ENCODE results near the gene SEL1L. TPM values are rescaled to one million over a fixed set of nuclear protein-coding genes. Genes with fewer than 3 reads are reported as not detected.

Gene SEL1L
- total RNA-seq, 2 experiments from 2014 or later: 58.3 to 185 TPM

DNA sequence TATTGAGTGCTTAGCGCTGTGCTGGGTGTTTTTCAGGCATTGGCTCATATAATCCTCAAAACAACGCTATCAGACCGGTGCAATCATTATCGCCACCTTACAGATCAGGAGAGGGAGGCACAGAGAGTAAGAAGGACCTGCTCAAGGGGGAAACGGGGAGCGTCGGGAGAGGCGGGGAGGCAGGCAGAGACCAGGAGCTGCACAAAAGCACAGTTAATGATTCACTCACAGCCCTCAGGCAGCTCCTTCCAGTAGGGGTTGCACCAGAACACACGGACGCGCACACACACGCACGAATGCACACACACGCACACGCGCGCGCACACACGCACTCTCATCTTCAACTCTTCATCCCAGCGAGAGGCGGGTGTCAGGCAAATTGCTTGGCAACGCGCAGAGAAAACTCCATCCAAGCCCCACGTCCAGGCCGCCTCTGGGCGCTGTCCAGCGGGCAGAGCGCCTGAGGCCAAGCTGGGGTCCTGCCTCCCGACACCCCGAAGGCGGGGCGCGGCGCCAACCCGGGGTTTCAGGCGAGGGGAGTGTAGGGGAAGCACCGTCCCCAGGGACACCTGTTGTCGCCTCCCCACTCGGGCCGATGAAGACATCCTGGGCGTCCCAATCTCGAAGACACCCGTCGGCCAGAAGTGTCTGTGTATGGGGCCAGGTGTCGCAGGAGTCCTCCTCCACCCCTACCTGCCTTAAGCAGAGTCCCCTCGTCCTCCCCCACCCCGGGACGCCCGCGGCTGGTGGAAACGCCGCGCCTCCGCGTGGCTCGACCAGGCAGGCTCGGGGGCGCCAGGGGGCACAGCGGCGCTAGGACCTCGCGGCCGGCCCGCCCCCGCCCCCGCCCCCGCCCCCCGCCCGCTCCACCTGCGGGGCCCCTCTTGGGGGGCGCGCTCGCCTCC, 98.0 kb downstream of the SEL1L start:
- no peak overlapping the region for H3K27ac ChIP-seq (ENCODE audit: low read depth, low read length, poor library complexity, severe bottlenecking)
- ChIA-PET CTCF (ENCODE audit: unreplicated experiment) (no interaction called here), POLR2A (interaction anchor here (0.5 kb wide), 1 partner anchor 26 kb away, joined by 5 read pairs; no protein-coding TSS in a partner anchor)
- no peaks in the 10 kb centered on the region for H3K9me2 ChIP-seq (ENCODE audit: insufficient read depth, low read length)
- peak overlapping the region; percentile 60 for H3K4me3 ChIP-seq (ENCODE audit: low read depth, low read length, poor library complexity, severe bottlenecking)
- no peak overlapping the region for H2AFZ ChIP-seq (ENCODE audit: low read length)
- no peaks in the 10 kb centered on the region for H4K20me1 ChIP-seq (ENCODE audit: insufficient read depth, low read length)
- H3K4me1 ChIP-seq (ENCODE audit: insufficient read depth, low read length, poor library complexity, severe bottlenecking): no peaks in the 10 kb centered on the region
- no peaks in the 10 kb centered on the region for H3K9me3 ChIP-seq (ENCODE audit: low read length)
- H3K79me2 ChIP-seq (ENCODE audit: insufficient read depth, low read depth, low read length): no peaks in the 10 kb centered on the region
- peak overlapping the region; percentile 55 for H3K4me2 ChIP-seq (ENCODE audit: low read length)
- peak; percentile 83; the same call in 1 of the 2 replicates for TF ChIP-seq EZH2phosphoT487 (IDR thresholded peaks at IDR 0.05; ENCODE audit: borderline replicate concordance, low read depth, low read length)
- TF ChIP-seq, protein P1, sequence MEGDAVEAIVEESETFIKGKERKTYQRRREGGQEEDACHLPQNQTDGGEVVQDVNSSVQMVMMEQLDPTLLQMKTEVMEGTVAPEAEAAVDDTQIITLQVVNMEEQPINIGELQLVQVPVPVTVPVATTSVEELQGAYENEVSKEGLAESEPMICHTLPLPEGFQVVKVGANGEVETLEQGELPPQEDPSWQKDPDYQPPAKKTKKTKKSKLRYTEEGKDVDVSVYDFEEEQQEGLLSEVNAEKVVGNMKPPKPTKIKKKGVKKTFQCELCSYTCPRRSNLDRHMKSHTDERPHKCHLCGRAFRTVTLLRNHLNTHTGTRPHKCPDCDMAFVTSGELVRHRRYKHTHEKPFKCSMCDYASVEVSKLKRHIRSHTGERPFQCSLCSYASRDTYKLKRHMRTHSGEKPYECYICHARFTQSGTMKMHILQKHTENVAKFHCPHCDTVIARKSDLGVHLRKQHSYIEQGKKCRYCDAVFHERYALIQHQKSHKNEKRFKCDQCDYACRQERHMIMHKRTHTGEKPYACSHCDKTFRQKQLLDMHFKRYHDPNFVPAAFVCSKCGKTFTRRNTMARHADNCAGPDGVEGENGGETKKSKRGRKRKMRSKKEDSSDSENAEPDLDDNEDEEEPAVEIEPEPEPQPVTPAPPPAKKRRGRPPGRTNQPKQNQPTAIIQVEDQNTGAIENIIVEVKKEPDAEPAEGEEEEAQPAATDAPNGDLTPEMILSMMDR (conservative IDR thresholded peaks at IDR 0.05; ENCODE audit: low read length): no peak
- intact Hi-C loops (cut with micrococcal nuclease; ENCODE audit: unreplicated experiment): no loop called here
- no peaks in the 10 kb centered on the region for H3K36me3 ChIP-seq (ENCODE audit: insufficient read depth, low read length)
- peak; percentile 14 for DNase-seq (ENCODE audit: low spot score)
- BruUV-seq (replicated peaks): no TSS peak

DNA sequence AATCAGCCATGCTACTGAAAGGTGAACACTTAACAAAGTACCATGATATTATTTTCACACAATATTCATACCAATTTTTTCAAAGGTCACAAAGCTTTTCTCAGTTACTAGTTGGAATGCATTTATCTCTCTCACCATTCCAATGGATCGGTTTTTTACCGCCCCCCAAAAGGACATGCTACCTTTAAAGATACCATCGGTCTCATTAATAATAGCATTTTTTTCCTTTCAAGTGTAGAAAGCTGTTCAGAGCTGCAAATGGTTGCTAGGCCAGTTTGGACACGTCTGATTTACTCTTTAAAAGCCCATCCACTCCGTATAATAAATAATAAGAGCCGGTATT, 98.6 kb downstream of the SEL1L start:
- H4K20me1 ChIP-seq (ENCODE audit: insufficient read depth, low read length): no peaks in the 10 kb centered on the region
- H3K79me2 ChIP-seq (ENCODE audit: insufficient read depth, low read depth, low read length): no peaks in the 10 kb centered on the region
- ChIA-PET CTCF (ENCODE audit: unreplicated experiment) (no interaction called here), POLR2A (interaction anchor here (0.5 kb wide), 1 partner anchor 25 kb away, joined by 5 read pairs; no protein-coding TSS in a partner anchor)
- no TSS peak for BruUV-seq (replicated peaks)
- H3K27ac ChIP-seq (ENCODE audit: low read depth, low read length, poor library complexity, severe bottlenecking): no peak overlapping the region
- DNase-seq (ENCODE audit: low spot score): no peak
- no peak overlapping the region for H2AFZ ChIP-seq (ENCODE audit: low read length)
- TF ChIP-seq, protein P1 (conservative IDR thresholded peaks at IDR 0.05; ENCODE audit: low read length): no peak
- TF ChIP-seq EZH2phosphoT487 (IDR thresholded peaks at IDR 0.05; ENCODE audit: borderline replicate concordance, low read depth, low read length): no peak
- no peaks in the 10 kb centered on the region for H3K9me2 ChIP-seq (ENCODE audit: insufficient read depth, low read length)
- H3K9me3 ChIP-seq (ENCODE audit: low read length): no peaks in the 10 kb centered on the region
- peak overlapping the region; percentile 55 for H3K4me2 ChIP-seq (ENCODE audit: low read length)
- H3K4me1 ChIP-seq (ENCODE audit: insufficient read depth, low read length, poor library complexity, severe bottlenecking): no peaks in the 10 kb centered on the region
- intact Hi-C loops (cut with micrococcal nuclease; ENCODE audit: unreplicated experiment): no loop called here
- peak overlapping the region; percentile 58 for H3K4me3 ChIP-seq (ENCODE audit: low read depth, low read length, poor library complexity, severe bottlenecking)
- H3K36me3 ChIP-seq (ENCODE audit: insufficient read depth, low read length): no peaks in the 10 kb centered on the region

DNA sequence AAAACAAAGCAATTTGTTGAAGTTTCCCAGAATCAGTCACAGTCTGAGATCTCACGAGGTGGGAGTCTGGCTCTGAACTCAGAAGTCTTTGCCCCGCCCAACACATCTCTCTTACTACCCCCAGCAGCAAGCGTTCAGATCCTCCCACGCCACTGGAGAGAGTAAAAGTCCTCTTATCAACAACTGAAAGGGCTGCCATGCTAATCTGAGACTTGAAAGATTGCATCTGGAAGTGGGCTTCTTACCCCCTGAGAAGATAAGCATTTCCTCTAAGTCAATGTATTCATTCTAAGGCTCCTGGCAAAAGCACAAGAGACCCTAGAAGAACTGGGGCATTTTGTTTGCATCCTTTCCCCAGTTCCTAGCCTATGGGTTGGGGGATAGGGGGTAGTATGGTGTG, 99.4 kb downstream of the SEL1L start:
- TF ChIP-seq, protein P1 (conservative IDR thresholded peaks at IDR 0.05; ENCODE audit: low read length): no peak
- no peak for TF ChIP-seq EZH2phosphoT487 (IDR thresholded peaks at IDR 0.05; ENCODE audit: borderline replicate concordance, low read depth, low read length)
- no TSS peak for BruUV-seq (replicated peaks)

More for the DNA sequence above, 99.4 kb downstream of the SEL1L start:
- no peaks in the 10 kb centered on the region for H3K36me3 ChIP-seq (ENCODE audit: insufficient read depth, low read length)
- no peaks in the 10 kb centered on the region for H3K79me2 ChIP-seq (ENCODE audit: insufficient read depth, low read depth, low read length)
- H3K4me2 ChIP-seq (ENCODE audit: low read length): no peak overlapping the region
- H3K4me1 ChIP-seq (ENCODE audit: insufficient read depth, low read length, poor library complexity, severe bottlenecking): no peaks in the 10 kb centered on the region
- no peak overlapping the region for H3K4me3 ChIP-seq (ENCODE audit: low read depth, low read length, poor library complexity, severe bottlenecking)
- DNase-seq (ENCODE audit: low spot score): no peak
- no peaks in the 10 kb centered on the region for H3K9me3 ChIP-seq (ENCODE audit: low read length)
- ChIA-PET POLR2A (no interaction called here), CTCF (ENCODE audit: unreplicated experiment) (no interaction called here)
- no peaks in the 10 kb centered on the region for H4K20me1 ChIP-seq (ENCODE audit: insufficient read depth, low read length)
- H2AFZ ChIP-seq (ENCODE audit: low read length): no peak overlapping the region
- no peak overlapping the region for H3K27ac ChIP-seq (ENCODE audit: low read depth, low read length, poor library complexity, severe bottlenecking)
- H3K9me2 ChIP-seq (ENCODE audit: insufficient read depth, low read length): no peaks in the 10 kb centered on the region
- intact Hi-C loops (cut with micrococcal nuclease; ENCODE audit: unreplicated experiment): no loop called here
